ENCODE results near the gene INTS3.

GRCh38 chr1:153805042-153805745 is 77.3 kb downstream of the INTS3 start:
- TF ChIP-seq, protein P1, sequence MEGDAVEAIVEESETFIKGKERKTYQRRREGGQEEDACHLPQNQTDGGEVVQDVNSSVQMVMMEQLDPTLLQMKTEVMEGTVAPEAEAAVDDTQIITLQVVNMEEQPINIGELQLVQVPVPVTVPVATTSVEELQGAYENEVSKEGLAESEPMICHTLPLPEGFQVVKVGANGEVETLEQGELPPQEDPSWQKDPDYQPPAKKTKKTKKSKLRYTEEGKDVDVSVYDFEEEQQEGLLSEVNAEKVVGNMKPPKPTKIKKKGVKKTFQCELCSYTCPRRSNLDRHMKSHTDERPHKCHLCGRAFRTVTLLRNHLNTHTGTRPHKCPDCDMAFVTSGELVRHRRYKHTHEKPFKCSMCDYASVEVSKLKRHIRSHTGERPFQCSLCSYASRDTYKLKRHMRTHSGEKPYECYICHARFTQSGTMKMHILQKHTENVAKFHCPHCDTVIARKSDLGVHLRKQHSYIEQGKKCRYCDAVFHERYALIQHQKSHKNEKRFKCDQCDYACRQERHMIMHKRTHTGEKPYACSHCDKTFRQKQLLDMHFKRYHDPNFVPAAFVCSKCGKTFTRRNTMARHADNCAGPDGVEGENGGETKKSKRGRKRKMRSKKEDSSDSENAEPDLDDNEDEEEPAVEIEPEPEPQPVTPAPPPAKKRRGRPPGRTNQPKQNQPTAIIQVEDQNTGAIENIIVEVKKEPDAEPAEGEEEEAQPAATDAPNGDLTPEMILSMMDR (IDR thresholded peaks at IDR 0.05; ENCODE audit: poor library complexity, severe bottlenecking): no peak
- TF ChIP-seq TAF1 (IDR thresholded peaks at IDR 0.05; ENCODE audit: low read depth): no peak
